HEK293 (cell line): ENCODE results near the gene ATP10D.

ENCODE experiments used
- CTCF ChIA-PET: fragments of 350-600 bp; formaldehyde crosslinking; extraction: SDS; loops from one replicate; lab custom pipeline; 2021; ENCODE audit warnings: antibody characterized with exemption; lab: Yijun Ruan, JAX
- POLR2A ChIA-PET: fragments of 300-600 bp; formaldehyde crosslinking; extraction: SDS; loops from one replicate; lab custom pipeline; 2020; ENCODE audit warnings: antibody characterized with exemption, inconsistent platforms; lab: Yijun Ruan, JAX
- H3K27ac ChIP-seq: fragments of 200-500 bp; sonication (Bioruptor generic); 2 replicates; pipeline ENCODE4 v1.5.1; 2014; ENCODE audit warnings: low read depth, low read length, control low read depth, inconsistent platforms; ENCODE audit errors: extremely low read depth
- H3K36me3 ChIP-seq, 2 experiments: fragments of 200-500 bp in 1 of 2; sonication (Bioruptor generic) in 1 of 2; 1 replicate in 1 of 2; 2 replicates in 1 of 2; pipeline ENCODE4 v1.5.1; 2014 to 2017; ENCODE audit warnings: inconsistent platforms in 2 of 2, low read length in 2 of 2; ENCODE audit not compliant: control insufficient read depth in 2 of 2, insufficient read depth in 1 of 2
- H3K4me1 ChIP-seq: fragments of 200-500 bp; sonication (Bioruptor generic); 2 replicates; pipeline ENCODE4 v1.5.1; 2014; ENCODE audit warnings: mild to moderate bottlenecking, low read length, inconsistent platforms; ENCODE audit not compliant: control insufficient read depth, insufficient read depth
- H3K4me3 ChIP-seq: 2 replicates; pipeline ENCODE4 v1.5.1; 2011; ENCODE audit warnings: low read depth, mild to moderate bottlenecking, control low read depth, low read length, moderate library complexity
- H3K9me3 ChIP-seq: fragments of 200-500 bp; sonication (Bioruptor generic); 2 replicates; pipeline ENCODE4 v1.5.1; 2014; ENCODE audit warnings: low read depth, low read length, inconsistent platforms; ENCODE audit not compliant: control insufficient read depth, insufficient read depth
- GLI2 ChIP-seq: fragments of 450-650 bp; formaldehyde crosslinking; IDR thresholded peaks from 2 replicates; pipeline ENCODE4; 2017; ENCODE audit warnings: missing biosample characterization, missing genetic modification characterization, low read depth, borderline replicate concordance
- GLI4 ChIP-seq: fragments of 450-650 bp; formaldehyde crosslinking; IDR thresholded peaks from 2 replicates; pipeline ENCODE4 v1.5.1; 2016; ENCODE audit warnings: missing biosample characterization, missing genetic modification characterization
- GLIS2 ChIP-seq: fragments of 450-650 bp; formaldehyde crosslinking; IDR thresholded peaks from 2 replicates; pipeline ENCODE4 v1.5.1; 2016; ENCODE audit warnings: missing biosample characterization, missing genetic modification characterization
- HIC1 ChIP-seq: fragments of 450-650 bp; formaldehyde crosslinking; IDR thresholded peaks from 2 replicates; pipeline ENCODE4 v1.5.1; 2016; ENCODE audit warnings: missing biosample characterization, missing genetic modification characterization
- KLF10 ChIP-seq: fragments of 450-650 bp; IDR thresholded peaks from 2 replicates; pipeline ENCODE4 v1.5.1; 2018; ENCODE audit warnings: missing biosample characterization, mild to moderate bottlenecking, missing genetic modification characterization
- PRDM1 ChIP-seq: fragments of 450-650 bp; formaldehyde crosslinking; IDR thresholded peaks from 2 replicates; pipeline ENCODE4; 2016; ENCODE audit warnings: missing biosample characterization, missing genetic modification characterization
- SETDB1 ChIP-seq: IDR thresholded peaks from one replicate; pipeline ENCODE4 v1.6.1; 2017; ENCODE audit warnings: mild to moderate bottlenecking, low read length, moderate library complexity, mixed read lengths; ENCODE audit not compliant: insufficient read length
- SP7 ChIP-seq: fragments of 450-650 bp; formaldehyde crosslinking; IDR thresholded peaks from 2 replicates; pipeline ENCODE4 v1.5.1; 2016; ENCODE audit warnings: missing biosample characterization, missing genetic modification characterization
- YY2 ChIP-seq: fragments of 450-650 bp; formaldehyde crosslinking; IDR thresholded peaks from 2 replicates; pipeline ENCODE4 v1.5.1; 2016; ENCODE audit warnings: missing biosample characterization, missing genetic modification characterization
- ZBTB44 ChIP-seq: fragments of 450-650 bp; IDR thresholded peaks from 2 replicates; pipeline ENCODE4 v1.5.1; 2018; ENCODE audit warnings: missing biosample characterization, mild to moderate bottlenecking, missing genetic modification characterization
- ZNF140 ChIP-seq: fragments of 450-650 bp; formaldehyde crosslinking; IDR thresholded peaks from 2 replicates; pipeline ENCODE4 v1.5.1; 2016; ENCODE audit warnings: missing biosample characterization, missing genetic modification characterization
- ZNF169 ChIP-seq: fragments of 450-650 bp; formaldehyde crosslinking; IDR thresholded peaks from 2 replicates; pipeline ENCODE4 v1.5.1; 2016; ENCODE audit warnings: missing biosample characterization, missing genetic modification characterization
- ZNF274 ChIP-seq, 2 experiments: fragments of 200-500 bp in 1 of 2; fragments of 450-650 bp in 1 of 2; sonication (Bioruptor generic) in 1 of 2; formaldehyde crosslinking in 1 of 2; IDR thresholded peaks; 2 replicates each; pipeline versions ENCODE4 v1.5.1 to v1.6.1; 2014 to 2016; ENCODE audit warnings: borderline replicate concordance in 1 of 2, inconsistent platforms in 1 of 2, low read length in 1 of 2, missing biosample characterization in 1 of 2, missing genetic modification characterization in 1 of 2
- ZNF398 ChIP-seq: fragments of 450-650 bp; formaldehyde crosslinking; IDR thresholded peaks from 2 replicates; pipeline ENCODE4 v1.5.1; 2017; ENCODE audit warnings: missing biosample characterization, missing genetic modification characterization
- ZNF404 ChIP-seq: fragments of 450-650 bp; formaldehyde crosslinking; IDR thresholded peaks from 2 replicates; pipeline ENCODE4 v1.5.1; 2017; ENCODE audit warnings: missing biosample characterization, missing genetic modification characterization
- ZNF416 ChIP-seq: fragments of 450-650 bp; formaldehyde crosslinking; IDR thresholded peaks from 2 replicates; pipeline ENCODE4 v1.5.1; 2016; ENCODE audit warnings: missing biosample characterization, missing genetic modification characterization
- ZNF433 ChIP-seq: fragments of 450-650 bp; formaldehyde crosslinking; IDR thresholded peaks from 2 replicates; pipeline ENCODE4 v1.5.1; 2016; ENCODE audit warnings: missing biosample characterization, missing genetic modification characterization, low read depth
- ZNF514 ChIP-seq: fragments of 450-650 bp; formaldehyde crosslinking; IDR thresholded peaks from 2 replicates; pipeline ENCODE4 v1.5.1; 2016; ENCODE audit warnings: missing biosample characterization, missing genetic modification characterization
- ZNF660 ChIP-seq: fragments of 450-650 bp; IDR thresholded peaks from 2 replicates; pipeline ENCODE4 v1.5.1; 2018; ENCODE audit warnings: missing biosample characterization, mild to moderate bottlenecking, missing genetic modification characterization
- TF ChIP-seq, protein P1 (sequence below): fragments of 450-650 bp; formaldehyde crosslinking; IDR thresholded peaks from 2 replicates; pipeline ENCODE4 v1.5.1; 2016; ENCODE audit warnings: missing biosample characterization, missing genetic modification characterization, borderline replicate concordance
- TF ChIP-seq, protein P2 (sequence below): fragments of 450-650 bp; formaldehyde crosslinking; IDR thresholded peaks from 2 replicates; pipeline ENCODE4 v1.5.1; 2016; ENCODE audit warnings: missing biosample characterization, missing genetic modification characterization, low read depth

The ATP10D gene

GRCh38 chr4:47499700-47500099 lies 14.6 kb downstream of the ATP10D start (continued):
- TF ChIP-seq ZNF398 (tag by site-specific recombination) (no peak), ZNF169 (tag by site-specific recombination) (no peak), ZNF433 (tag by site-specific recombination) (no peak), KLF10 (tag by site-specific recombination) (no peak), PRDM1 (tag by site-specific recombination) (no peak), ZNF274 (IDR thresholded peaks at IDR 0.05; ENCODE audit: low read length) (no peak), ZNF274 (tag by site-specific recombination; IDR thresholded peaks at IDR 0.05; ENCODE audit: borderline replicate concordance) (no peak), SETDB1 (no peak)
- TF ChIP-seq, protein P1, sequence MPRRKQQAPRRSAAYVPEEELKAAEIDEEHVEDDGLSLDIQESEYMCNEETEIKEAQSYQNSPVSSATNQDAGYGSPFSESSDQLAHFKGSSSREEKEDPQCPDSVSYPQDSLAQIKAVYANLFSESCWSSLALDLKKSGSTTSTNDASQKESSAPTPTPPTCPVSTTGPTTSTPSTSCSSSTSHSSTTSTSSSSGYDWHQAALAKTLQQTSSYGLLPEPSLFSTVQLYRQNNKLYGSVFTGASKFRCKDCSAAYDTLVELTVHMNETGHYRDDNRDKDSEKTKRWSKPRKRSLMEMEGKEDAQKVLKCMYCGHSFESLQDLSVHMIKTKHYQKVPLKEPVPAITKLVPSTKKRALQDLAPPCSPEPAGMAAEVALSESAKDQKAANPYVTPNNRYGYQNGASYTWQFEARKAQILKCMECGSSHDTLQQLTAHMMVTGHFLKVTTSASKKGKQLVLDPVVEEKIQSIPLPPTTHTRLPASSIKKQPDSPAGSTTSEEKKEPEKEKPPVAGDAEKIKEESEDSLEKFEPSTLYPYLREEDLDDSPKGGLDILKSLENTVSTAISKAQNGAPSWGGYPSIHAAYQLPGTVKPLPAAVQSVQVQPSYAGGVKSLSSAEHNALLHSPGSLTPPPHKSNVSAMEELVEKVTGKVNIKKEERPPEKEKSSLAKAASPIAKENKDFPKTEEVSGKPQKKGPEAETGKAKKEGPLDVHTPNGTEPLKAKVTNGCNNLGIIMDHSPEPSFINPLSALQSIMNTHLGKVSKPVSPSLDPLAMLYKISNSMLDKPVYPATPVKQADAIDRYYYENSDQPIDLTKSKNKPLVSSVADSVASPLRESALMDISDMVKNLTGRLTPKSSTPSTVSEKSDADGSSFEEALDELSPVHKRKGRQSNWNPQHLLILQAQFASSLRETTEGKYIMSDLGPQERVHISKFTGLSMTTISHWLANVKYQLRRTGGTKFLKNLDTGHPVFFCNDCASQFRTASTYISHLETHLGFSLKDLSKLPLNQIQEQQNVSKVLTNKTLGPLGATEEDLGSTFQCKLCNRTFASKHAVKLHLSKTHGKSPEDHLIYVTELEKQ (tag by site-specific recombination) = no peak

GRCh38 chr4:47500776-47501175 lies 15.7 kb downstream of the ATP10D start:
- no peaks in the 10 kb centered on the region for H3K36me3 ChIP-seq
- TF ChIP-seq, protein P2, sequence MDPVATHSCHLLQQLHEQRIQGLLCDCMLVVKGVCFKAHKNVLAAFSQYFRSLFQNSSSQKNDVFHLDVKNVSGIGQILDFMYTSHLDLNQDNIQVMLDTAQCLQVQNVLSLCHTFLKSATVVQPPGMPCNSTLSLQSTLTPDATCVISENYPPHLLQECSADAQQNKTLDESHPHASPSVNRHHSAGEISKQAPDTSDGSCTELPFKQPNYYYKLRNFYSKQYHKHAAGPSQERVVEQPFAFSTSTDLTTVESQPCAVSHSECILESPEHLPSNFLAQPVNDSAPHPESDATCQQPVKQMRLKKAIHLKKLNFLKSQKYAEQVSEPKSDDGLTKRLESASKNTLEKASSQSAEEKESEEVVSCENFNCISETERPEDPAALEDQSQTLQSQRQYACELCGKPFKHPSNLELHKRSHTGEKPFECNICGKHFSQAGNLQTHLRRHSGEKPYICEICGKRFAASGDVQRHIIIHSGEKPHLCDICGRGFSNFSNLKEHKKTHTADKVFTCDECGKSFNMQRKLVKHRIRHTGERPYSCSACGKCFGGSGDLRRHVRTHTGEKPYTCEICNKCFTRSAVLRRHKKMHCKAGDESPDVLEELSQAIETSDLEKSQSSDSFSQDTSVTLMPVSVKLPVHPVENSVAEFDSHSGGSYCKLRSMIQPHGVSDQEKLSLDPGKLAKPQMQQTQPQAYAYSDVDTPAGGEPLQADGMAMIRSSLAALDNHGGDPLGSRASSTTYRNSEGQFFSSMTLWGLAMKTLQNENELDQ (tag by site-specific recombination) = no peak
- no peak for TF ChIP-seq ZNF660 (tag by site-specific recombination)
- TF ChIP-seq SETDB1 = no peak
- TF ChIP-seq SP7 (tag by site-specific recombination) = no peak
- no peak for TF ChIP-seq ZNF416 (tag by site-specific recombination)
- TF ChIP-seq, protein P1 (tag by site-specific recombination) = no peak
- TF ChIP-seq ZNF140 = no peak
- TF ChIP-seq GLI2 = no peak
- TF ChIP-seq GLI4 = no peak
- no peak for TF ChIP-seq ZBTB44 (tag by site-specific recombination)
- TF ChIP-seq ZNF274 (IDR thresholded peaks at IDR 0.05; ENCODE audit: low read length) = no peak
- no peak for TF ChIP-seq ZNF274 (tag by site-specific recombination; IDR thresholded peaks at IDR 0.05; ENCODE audit: borderline replicate concordance)
- no peak for TF ChIP-seq HIC1 (tag by site-specific recombination)
- no peak for TF ChIP-seq ZNF514 (tag by site-specific recombination)
- TF ChIP-seq ZNF404 = no peak
- no peak for TF ChIP-seq GLIS2 (tag by site-specific recombination)
- no peak for TF ChIP-seq YY2 (tag by site-specific recombination)

More at GRCh38 chr4:47500776-47501175, 15.7 kb downstream of the ATP10D start:
- POLR2A ChIA-PET = no interaction called here
- no peak overlapping the region for H3K27ac ChIP-seq
- H3K4me3 ChIP-seq = no peak overlapping the region
- H3K9me3 ChIP-seq = no peaks in the 10 kb centered on the region
- CTCF ChIA-PET = no interaction called here
- H3K4me1 ChIP-seq = no peaks in the 10 kb centered on the region
